IMR-90 (cell line): ENCODE data around the gene RMDN3. TPM values are rescaled to one million over a fixed set of nuclear protein-coding genes. Genes with fewer than 3 reads are reported as not detected.

Experiments used
- CTCF ChIP-seq: conservative IDR thresholded peaks from 2 replicates; pipeline ENCODE4 v1.5.1; 2012; ENCODE audit warnings: mild to moderate bottlenecking, low read depth, low read length, improper control_type of control experiment
- MXI1 ChIP-seq: IDR thresholded peaks from 2 replicates; pipeline ENCODE4 v1.6.1; 2012; ENCODE audit warnings: low read depth, mild to moderate bottlenecking, low read length, moderate library complexity, borderline replicate concordance
- NFE2L2 ChIP-seq: fragments of 150-350 bp; IDR thresholded peaks from 2 replicates; pipeline ENCODE4 v1.6.1; 2016; ENCODE audit warnings: low read depth, mild to moderate bottlenecking, low read length
- RAD21 ChIP-seq: IDR thresholded peaks from 2 replicates; pipeline ENCODE4 v1.6.1; 2012; ENCODE audit warnings: low read length, improper control_type of control experiment
- RCOR1 ChIP-seq: IDR thresholded peaks from 2 replicates; pipeline ENCODE4 v1.6.1; 2012; ENCODE audit warnings: mild to moderate bottlenecking, low read length, improper control_type of control experiment; ENCODE audit not compliant: insufficient replicate concordance
- polyA plus RNA-seq, 3 experiments: library from polyadenylated mRNA; depleted of rRNA; stranded (reverse); fragments of >200 nt; gene quantifications; 2 replicates each; pipeline ENCODE4 v1.2.3, GENCODE V29; 2012; ENCODE audit warnings: low replicate concordance in 1 of 3
- total RNA-seq: library from RNA; depleted of rRNA; stranded (reverse); fragments of >200 nt; gene quantifications from 2 replicates; pipeline ENCODE4 v1.2.3, GENCODE V29; 2012

The RMDN3 gene
- total and polyA plus RNA-seq, 2 of the 4 experiments (the other 2 are of a cell fraction) = 14.7 to 25.7 TPM

DNA sequence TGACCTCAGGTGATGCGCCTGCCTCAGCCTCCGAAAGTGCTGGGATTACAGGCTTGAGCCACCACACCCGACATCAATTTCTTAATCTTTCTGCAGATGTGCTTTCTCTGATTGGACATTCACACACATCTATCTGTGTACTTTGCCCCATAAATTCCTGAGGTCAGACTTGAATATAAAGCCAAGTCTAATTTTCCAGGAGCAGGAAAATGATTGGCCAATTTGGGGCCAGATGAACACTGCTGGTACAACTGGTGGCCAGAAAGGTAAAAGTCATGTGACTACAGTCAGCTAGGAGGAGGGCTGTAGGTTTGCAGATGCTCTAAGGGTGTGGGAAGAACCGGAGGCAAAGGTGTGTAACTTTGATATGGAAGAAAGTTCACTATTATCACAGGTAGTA, 63.3 kb downstream of the RMDN3 start (continued):
- TF ChIP-seq CTCF (no peak), MXI1 (no peak), NFE2L2 (no peak), RCOR1 (no peak), RAD21 (no peak)
